ENCODE measurements around the gene ABR.

DNA sequence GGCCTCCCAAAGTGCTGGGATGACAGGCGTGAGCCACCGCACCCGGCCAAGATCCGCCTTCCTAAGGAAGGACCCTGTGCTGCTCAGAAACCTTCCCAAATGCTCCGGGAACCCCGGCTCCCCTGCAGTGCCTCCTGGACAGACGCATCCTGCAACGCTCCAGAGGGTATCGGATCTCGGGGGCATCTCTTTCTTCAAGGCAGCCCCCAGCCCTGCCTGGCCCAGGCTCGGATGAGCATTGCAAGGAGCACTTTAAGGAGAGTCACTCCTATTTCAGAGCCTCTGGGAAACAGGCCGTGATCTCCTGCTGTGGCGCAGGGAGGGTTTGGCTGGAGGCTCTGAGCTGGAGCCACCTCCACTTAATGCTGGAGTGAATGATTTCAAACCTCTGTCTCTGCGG lies 17.2 kb upstream of the ABR start:
- no peak for TF ChIP-seq CTCF (IDR thresholded peaks at IDR 0.05)
- TF ChIP-seq ZFX (IDR thresholded peaks at IDR 0.05; ENCODE audit: borderline replicate concordance), result no peak

Measured in 22Rv1 (cell line).